ENCODE data around the gene HES4.
"Not testable (repeated sequence)": the region's sequence is repeated elsewhere in the genome, so short reads cannot be mapped to it uniquely, and the experiment has no call there.

The HES4 gene

DNA sequence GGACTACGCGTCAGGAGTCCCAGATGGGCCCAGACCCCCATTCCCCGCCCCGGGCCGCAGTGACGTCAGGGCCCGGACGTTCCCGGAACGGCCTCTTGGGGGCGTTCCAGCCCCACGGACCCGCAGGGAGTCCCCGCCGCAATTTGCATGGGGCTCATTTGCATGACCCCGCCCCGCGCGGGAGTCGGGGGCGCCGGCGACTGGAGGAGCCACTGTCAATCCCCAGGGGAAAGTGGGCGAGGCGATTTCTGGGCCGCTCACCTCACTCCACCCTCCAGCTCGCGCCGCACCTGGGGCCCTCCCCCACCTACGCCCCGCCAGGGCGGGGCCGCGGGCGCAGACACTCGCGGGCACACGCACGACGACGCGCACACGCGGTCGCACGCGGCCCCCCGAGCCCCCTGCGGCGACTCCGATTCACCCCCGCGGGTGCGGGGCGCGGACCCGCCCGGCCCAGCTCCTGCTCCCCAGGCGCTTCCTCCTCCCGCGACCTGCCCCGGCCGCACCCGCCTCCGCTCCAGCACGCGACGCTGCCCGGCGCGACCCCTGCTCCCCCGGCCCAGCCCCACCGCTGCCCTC, 33.2 kb upstream of the HES4 start:
- DNase-seq = peak; percentile 92 to 95 (median 92)

DNA sequence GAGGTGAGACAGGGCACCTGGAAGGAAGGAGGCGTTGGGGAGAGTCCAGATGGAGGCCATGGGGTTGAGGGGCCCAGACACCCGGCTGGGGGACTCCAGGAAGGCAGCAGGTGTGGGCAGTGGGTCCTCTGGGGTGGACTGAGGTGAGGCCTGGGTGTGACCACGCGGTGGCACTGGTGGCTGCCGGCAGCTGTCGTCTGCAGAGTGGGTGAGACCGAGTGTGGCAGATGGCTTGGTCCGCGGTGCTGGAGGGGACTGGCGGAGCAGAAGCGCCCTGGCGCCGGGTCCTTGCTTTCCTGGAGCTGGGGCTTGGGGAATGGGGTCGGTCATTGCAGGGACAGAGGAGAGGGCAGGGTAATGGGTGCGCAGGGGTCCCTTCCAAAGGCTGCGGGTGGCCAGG, 32.5 kb upstream of the HES4 start:
- peak; percentile 37 to 72 (median 70) for DNase-seq

DNA sequence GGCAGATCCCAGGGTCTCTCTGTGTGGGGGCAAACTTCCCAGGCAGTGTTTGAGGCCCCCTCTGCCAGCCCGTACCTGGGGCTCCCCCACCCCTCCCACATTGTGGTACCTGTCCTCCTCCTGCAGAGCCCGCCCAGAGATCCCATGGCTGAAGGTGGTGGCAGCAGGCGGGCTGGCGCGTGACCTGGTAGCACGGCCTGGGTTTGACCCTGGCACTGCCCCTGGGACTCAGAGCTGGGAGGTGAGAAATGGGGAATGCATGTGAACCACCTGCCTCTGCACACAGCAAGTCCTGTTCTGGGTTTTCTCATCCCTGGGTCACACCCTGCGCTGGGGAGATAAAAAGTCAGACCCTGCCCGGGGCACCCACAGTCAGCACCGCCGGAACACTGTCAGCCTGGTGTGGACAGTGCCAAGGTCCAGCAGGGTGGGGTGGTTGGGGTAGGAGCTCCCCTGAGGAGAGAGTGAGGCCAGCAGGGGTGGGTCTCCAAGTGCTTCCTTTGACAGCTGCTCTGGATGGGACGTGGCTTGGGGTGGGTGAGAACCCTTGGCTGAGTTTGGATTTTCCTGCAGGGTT, 31.9 kb upstream of the HES4 start:
- DNase-seq = no peak

GRCh38 chr1:1030867-1031658, 31.2 kb upstream of the HES4 start:
- DNase-seq = not testable (repeated sequence)

- no peak for DNase-seq
These were observed 27.9 kb upstream of the HES4 start for GRCh38 chr1:1027791-1028190.

- DNase-seq = no peak
These were observed 26.9 kb upstream of the HES4 start for GRCh38 chr1:1026599-1027413.

DNA sequence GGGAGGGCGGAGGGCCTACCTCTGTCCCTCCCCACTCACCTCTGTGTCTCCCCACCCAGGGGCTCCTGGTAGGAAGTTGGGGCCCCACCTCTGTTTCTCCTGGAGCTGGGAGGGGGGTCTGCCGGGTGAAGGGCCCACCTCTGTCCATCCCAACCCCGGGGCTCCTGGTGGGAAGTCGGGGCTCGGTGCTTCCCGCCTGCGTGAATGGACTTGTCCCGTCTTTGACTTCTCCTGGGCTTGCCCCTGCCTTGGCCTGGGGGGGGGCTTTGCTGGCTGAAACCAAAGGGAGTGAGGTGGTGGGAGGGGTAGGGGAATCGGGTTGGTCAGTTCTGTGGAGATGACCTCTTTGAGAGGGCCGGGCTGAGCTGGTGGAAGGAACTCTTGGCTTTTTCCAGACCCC, 25.8 kb upstream of the HES4 start:
- DNase-seq = no peak

DNA sequence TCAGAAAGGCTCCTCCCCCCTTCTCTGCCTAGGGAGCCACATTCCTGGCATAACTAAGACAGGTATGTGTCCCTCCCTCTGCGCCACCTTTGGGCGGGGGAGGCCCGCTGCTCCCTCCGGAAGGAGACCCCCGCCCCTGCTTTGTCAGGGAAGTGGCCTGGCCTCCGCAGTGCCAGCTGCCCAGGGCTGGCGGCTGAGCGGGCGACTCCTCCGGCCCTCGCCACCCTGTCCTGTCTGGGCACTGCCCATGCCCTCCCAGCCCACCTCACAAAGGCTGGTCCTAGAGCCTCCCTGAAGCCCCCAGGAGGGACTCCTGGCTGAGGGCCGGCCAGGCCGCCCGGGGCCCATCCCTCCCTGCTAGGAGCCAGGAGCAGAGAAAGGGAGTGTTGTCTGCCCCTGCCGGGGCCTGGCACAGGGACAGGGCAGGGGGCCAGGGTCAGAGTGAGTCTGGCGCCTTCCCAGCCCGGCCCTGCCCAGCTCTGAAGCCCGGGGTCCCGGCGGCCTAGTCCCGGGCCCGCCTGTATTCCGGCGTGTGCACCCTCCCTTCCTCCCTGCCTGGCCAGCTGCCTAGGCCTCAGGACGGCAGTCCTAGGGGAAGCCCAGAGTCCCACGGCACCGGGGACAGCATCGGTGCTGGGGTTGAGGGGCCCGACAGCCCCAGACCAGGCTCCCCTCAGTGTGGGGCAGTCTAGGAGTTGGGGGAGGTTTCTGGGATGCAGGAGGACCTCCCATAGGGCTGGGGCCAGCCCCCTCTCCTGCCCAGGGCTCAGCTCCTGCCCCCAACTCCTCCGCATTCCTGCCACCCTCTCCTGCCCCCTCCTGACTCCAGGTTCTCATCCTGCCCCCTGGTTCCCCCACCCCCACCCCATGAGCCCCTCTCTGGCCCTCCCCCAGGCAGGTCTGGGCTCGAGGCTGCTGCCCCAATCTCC, 25.1 kb upstream of the HES4 start:
- DNase-seq = no peak

DNA sequence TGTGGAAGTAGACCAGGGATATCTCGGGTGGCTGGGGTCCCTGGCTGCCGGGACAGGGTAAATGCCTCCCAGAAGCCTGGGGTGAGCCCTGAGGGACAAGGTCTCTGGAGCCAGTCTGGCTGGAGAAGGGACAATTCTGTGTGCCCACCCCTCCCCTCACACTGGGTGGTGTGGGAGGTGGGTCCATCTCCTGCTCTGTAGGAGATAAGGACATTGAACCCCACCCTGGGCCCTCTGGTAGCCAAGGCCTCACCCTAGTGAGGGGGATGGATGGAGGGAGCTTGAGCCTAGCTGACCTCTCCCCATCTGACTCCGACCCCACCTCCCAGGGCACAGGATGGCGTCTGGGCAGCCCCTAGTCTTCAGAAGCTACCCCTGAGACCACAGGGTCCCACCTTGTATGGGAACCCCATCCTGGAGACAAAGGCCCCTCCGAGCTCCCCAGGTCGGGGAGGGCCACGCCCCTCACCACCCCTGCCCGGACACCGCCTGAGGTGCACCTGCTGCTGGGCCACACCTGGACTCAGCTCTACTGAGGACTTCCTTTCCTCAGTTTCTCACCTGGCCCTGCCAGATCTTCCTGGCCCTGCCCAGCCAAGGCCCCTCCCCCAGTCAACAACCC, 24.4 kb upstream of the HES4 start:
- DNase-seq = no peak

DNA sequence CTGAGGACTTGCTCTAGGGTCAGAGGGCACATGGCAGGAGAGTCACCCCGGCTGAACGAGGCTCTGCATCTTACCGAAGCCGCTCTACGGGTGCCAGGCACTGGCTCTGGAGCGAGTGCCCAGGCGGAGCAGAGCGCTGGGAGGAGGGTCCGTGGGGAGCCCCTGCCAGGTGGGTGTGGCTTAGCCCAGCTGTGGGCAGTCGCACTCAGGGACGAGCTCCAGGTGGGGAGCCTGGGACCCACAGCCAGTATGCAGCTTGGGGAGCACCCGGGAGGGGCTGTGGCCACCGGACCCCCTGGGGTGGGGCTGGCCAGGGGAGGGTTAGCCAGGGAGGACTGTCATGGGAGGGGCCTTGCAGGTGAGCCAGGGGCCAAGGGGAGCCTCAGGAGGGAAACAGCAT, 23.8 kb upstream of the HES4 start:
- DNase-seq = no peak

- no peak for DNase-seq
These were observed 22.6 kb upstream of the HES4 start for GRCh38 chr1:1022302-1023009.

DNA sequence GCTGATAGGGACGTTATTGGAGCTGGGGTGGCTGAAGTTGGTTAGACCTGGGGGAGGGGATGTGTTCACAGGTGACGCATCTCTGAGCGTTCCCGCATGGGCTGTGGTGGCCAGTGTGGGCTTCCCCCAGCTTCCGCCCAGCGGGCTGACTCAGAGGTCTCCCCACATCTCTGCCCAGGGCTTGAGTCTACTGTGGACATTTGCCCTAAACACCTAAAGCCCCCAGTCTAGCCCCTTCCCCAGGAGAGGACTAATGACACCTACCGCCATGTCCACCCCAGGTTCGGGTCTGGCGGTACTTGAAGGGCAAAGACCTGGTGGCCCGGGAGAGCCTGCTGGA, 22.0 kb upstream of the HES4 start:
- DNase-seq = no peak

- peak in 2 of 3 experiments; percentile 49 to 64 for DNase-seq
These were observed 21.4 kb upstream of the HES4 start for GRCh38 chr1:1021010-1021919.

GRCh38 chr1:1020415-1021009, 20.6 kb upstream of the HES4 start:
- DNase-seq = peak in 2 of 3 experiments; percentile 38 to 55

- peak in 1 of 3 experiments; percentile 55 for DNase-seq
These were observed 20.1 kb upstream of the HES4 start, which contains the start of gene AGRN for GRCh38 chr1:1020000-1020404. Gene AGRN, plus strand, starts transcription at chr1:1020120. Its CDS starts 53 bp downstream, at chr1:1020173.

GRCh38 chr1:1019122-1019999, 19.5 kb upstream of the HES4 start:
- DNase-seq = peak; percentile 66 to 83 (median 70)

- DNase-seq = not testable (repeated sequence)
These were observed 18.4 kb upstream of the HES4 start for GRCh38 chr1:1018321-1018685.

All from NCI-H1417 (cell line).